GM18858 (cell line): Measurements from ENCODE around the gene SEC16A.

Experiments used
- ATAC-seq: cut with Tn5 transposase; IDR thresholded peaks from one replicate; pipeline ENCODE4 v1.9.1; 2021; ENCODE audit not compliant: unreplicated experiment

The SEC16A gene

GRCh38 chr9:136482793-136483588 lies at the start of gene SEC16A:
Gene SEC16A, minus strand, starts transcription at chr9:136483040. Its CDS starts 5,425 bp downstream, at chr9:136477615.
- peak; percentile 31 for ATAC-seq

GRCh38 chr9:136531904-136532798 lies 49.3 kb upstream of the SEC16A start:
- ATAC-seq = no peak

GRCh38 chr9:136531186-136531903 lies 48.5 kb upstream of the SEC16A start:
- no peak for ATAC-seq

GRCh38 chr9:136530461-136531089 lies 47.7 kb upstream of the SEC16A start:
- no peak for ATAC-seq

- no peak for ATAC-seq
These were observed 46.9 kb upstream of the SEC16A start for GRCh38 chr9:136529516-136530460.

GRCh38 chr9:136528716-136529341 lies 46.0 kb upstream of the SEC16A start:
- no peak for ATAC-seq

- no peak for ATAC-seq
These were observed 45.2 kb upstream of the SEC16A start for GRCh38 chr9:136527721-136528710.

- ATAC-seq = no peak
These were observed 44.3 kb upstream of the SEC16A start for GRCh38 chr9:136527131-136527530.

- ATAC-seq = no peak
These were observed 43.8 kb upstream of the SEC16A start for GRCh38 chr9:136526625-136527066.

- ATAC-seq = no peak
These were observed 43.1 kb upstream of the SEC16A start for GRCh38 chr9:136525841-136526499.

GRCh38 chr9:136525207-136525606 lies 42.4 kb upstream of the SEC16A start:
- ATAC-seq = no peak

- ATAC-seq = no peak
These were observed 39.7 kb upstream of the SEC16A start for GRCh38 chr9:136522314-136523237.

- no peak for ATAC-seq
These were observed 38.7 kb upstream of the SEC16A start for GRCh38 chr9:136521537-136521936.

GRCh38 chr9:136520053-136520540 lies 37.3 kb upstream of the SEC16A start:
- ATAC-seq = no peak

- ATAC-seq = no peak
These were observed 36.6 kb upstream of the SEC16A start for GRCh38 chr9:136519263-136520052.
